ENCODE data around the gene CDH15. TPM values are rescaled to one million over a fixed set of nuclear protein-coding genes. Genes with fewer than 3 reads are reported as not detected.

Gene CDH15
- total RNA-seq, 1 experiment from 2014 or later = 1.5 TPM

- Histone ChIP-seq H3F3A (ENCODE audit: low read length, unreplicated experiment) (peaks cover 7% of the 10 kb centered on the region), H2AFZ (ENCODE audit: low read length) (no peak overlapping the region), H3K4me3 (ENCODE audit: low read length) (no peak overlapping the region), H3K79me2 (ENCODE audit: low read length) (no peaks in the 10 kb centered on the region), H3K36me3 (ENCODE audit: low read depth, low read length) (no peaks in the 10 kb centered on the region), H3K4me2 (ENCODE audit: low read length) (no peak overlapping the region), H3K27ac (ENCODE audit: low read length) (no peak overlapping the region), H3K9ac (ENCODE audit: low read length) (no peak overlapping the region), H4K20me1 (ENCODE audit: low read length) (no peaks in the 10 kb centered on the region), H3K4me1 (ENCODE audit: insufficient read depth, low read length) (peaks cover 10% of the 10 kb centered on the region; the same call in 1 of the 2 replicates), H3K27me3 (ENCODE audit: low read length) (no peaks in the 10 kb centered on the region), H3K9me2 (replicated peaks; ENCODE audit: low read length) (no peaks in the 10 kb centered on the region), H3K9me3 (ENCODE audit: low read length) (no peaks in the 10 kb centered on the region)
- intact Hi-C loops (cut with micrococcal nuclease) = no loop called here
- BruUV-seq (replicated peaks) = no TSS peak
- CTCF ChIA-PET = no interaction called here
- TF ChIP-seq EZH2 (IDR thresholded peaks at IDR 0.05; ENCODE audit: low read length, unreplicated experiment) = no peak
- TF ChIP-seq EZH2phosphoT487 (IDR thresholded peaks at IDR 0.05; ENCODE audit: borderline replicate concordance, low read length) = no peak
- TF ChIP-seq CTCF (conservative IDR thresholded peaks at IDR 0.05; ENCODE audit: low read depth, low read length) = no peak
- POLR2A ChIA-PET (ENCODE audit: unreplicated experiment) = no interaction called here
- DNase-seq (no peak), ATAC-seq (peak; percentile 29)
Observed at GRCh38 chr16:89154390-89155183, 17.0 kb upstream of the CDH15 start.

- POLR2A ChIA-PET (ENCODE audit: unreplicated experiment) = no interaction called here
- ATAC-seq = no peak; the same call in 1 of the 2 replicates
Observed at GRCh38 chr16:89155184-89155679, 16.3 kb upstream of the CDH15 start.

More at GRCh38 chr16:89155184-89155679, 16.3 kb upstream of the CDH15 start:
- Histone ChIP-seq H3K27ac (ENCODE audit: low read length) (no peak overlapping the region), H3K79me2 (ENCODE audit: low read length) (no peaks in the 10 kb centered on the region), H3K9me2 (replicated peaks; ENCODE audit: low read length) (no peaks in the 10 kb centered on the region), H3F3A (ENCODE audit: low read length, unreplicated experiment) (peaks cover 7% of the 10 kb centered on the region), H3K4me1 (ENCODE audit: insufficient read depth, low read length) (peaks cover 10% of the 10 kb centered on the region; the same call in 1 of the 2 replicates), H3K9me3 (ENCODE audit: low read length) (no peaks in the 10 kb centered on the region), H3K4me3 (ENCODE audit: low read length) (no peak overlapping the region), H3K4me2 (ENCODE audit: low read length) (no peak overlapping the region), H2AFZ (ENCODE audit: low read length) (no peak overlapping the region), H4K20me1 (ENCODE audit: low read length) (no peaks in the 10 kb centered on the region), H3K27me3 (ENCODE audit: low read length) (no peaks in the 10 kb centered on the region), H3K9ac (ENCODE audit: low read length) (no peak overlapping the region), H3K36me3 (ENCODE audit: low read depth, low read length) (no peaks in the 10 kb centered on the region)
- TF ChIP-seq EZH2phosphoT487 (IDR thresholded peaks at IDR 0.05; ENCODE audit: borderline replicate concordance, low read length) (no peak), EZH2 (IDR thresholded peaks at IDR 0.05; ENCODE audit: low read length, unreplicated experiment) (no peak), CTCF (conservative IDR thresholded peaks at IDR 0.05; ENCODE audit: low read depth, low read length) (no peak)
- intact Hi-C loops (cut with micrococcal nuclease) = no loop called here
- BruUV-seq (replicated peaks) = no TSS peak
- CTCF ChIA-PET = no interaction called here
- no peak for DNase-seq
